IPS DF 6.9 (cell line): Measurements from ENCODE around the gene FNDC8.
"Not testable (repeated sequence)": the region's sequence is repeated elsewhere in the genome, so short reads cannot be mapped to it uniquely, and the experiment has no call there.

Experiments
- DNase-seq: peaks from one replicate; pipeline ENCODE4 v3.0.0-alpha.2; 2013; ENCODE audit warnings: low read depth, low spot score
- H3K27ac ChIP-seq: one replicate; pipeline ENCODE4 v1.5.1; 2013; ENCODE audit warnings: low read length, control low read depth
- H3K27me3 ChIP-seq: 2 replicates; pipeline ENCODE4 v1.6.1; 2013; ENCODE audit warnings: mild to moderate bottlenecking, low read length; ENCODE audit not compliant: control insufficient read depth, insufficient read depth
- H3K36me3 ChIP-seq: 2 replicates; pipeline ENCODE4 v1.6.1; 2013; ENCODE audit warnings: low read length; ENCODE audit not compliant: control insufficient read depth, insufficient read depth
- H3K4me1 ChIP-seq: 2 replicates; pipeline ENCODE4 v1.6.1; 2013; ENCODE audit warnings: low read length; ENCODE audit not compliant: control insufficient read depth, insufficient read depth
- H3K4me3 ChIP-seq: 2 replicates; pipeline ENCODE4 v1.5.1; 2013; ENCODE audit warnings: mild to moderate bottlenecking, low read length
- H3K9me3 ChIP-seq: 2 replicates; pipeline ENCODE4 v1.6.1; 2013; ENCODE audit warnings: low read length, inconsistent platforms; ENCODE audit not compliant: control insufficient read depth, insufficient read depth
- WGBS: extraction: QIAGEN DNeasy Blood & Tissue Kit; methylation state at CpG from one replicate; pipeline ENCODE4 v1.1.7; 2013; ENCODE audit warnings: mixed read lengths, missing lambda C conversion rate; ENCODE audit not compliant: insufficient read length, insufficient coverage; 5-methylcytosine and 5-hydroxymethylcytosine counted together

Gene FNDC8

DNA sequence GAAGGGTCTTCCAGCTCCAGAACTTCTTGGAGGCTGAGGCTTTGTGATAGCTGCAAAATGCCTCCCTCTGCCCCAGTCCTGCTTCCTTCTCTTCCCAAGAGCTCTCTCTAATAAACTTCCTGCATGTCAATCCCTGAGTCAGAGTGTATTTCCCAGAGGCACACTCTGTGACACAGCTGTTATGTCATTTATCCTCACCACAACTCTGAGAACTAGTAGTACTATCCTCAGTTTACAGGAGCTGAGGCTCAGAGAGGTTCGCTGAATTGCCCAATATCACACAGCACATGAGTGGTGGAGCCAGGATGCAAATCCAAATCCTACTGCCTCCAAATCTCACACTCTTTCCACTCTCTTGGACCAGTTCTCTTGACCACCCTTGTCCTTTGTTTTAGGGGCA lies 46.3 kb downstream of the FNDC8 start:
- Histone ChIP-seq H3K9me3 (no peaks in the 10 kb centered on the region), H3K4me3 (no peak overlapping the region), H3K27me3 (no peaks in the 10 kb centered on the region), H3K36me3 (no peaks in the 10 kb centered on the region), H3K4me1 (no peaks in the 10 kb centered on the region), H3K27ac (no peak overlapping the region)
- no peak for DNase-seq
- no CpG with 5 or more reads among the region's 1 CpG for WGBS

DNA sequence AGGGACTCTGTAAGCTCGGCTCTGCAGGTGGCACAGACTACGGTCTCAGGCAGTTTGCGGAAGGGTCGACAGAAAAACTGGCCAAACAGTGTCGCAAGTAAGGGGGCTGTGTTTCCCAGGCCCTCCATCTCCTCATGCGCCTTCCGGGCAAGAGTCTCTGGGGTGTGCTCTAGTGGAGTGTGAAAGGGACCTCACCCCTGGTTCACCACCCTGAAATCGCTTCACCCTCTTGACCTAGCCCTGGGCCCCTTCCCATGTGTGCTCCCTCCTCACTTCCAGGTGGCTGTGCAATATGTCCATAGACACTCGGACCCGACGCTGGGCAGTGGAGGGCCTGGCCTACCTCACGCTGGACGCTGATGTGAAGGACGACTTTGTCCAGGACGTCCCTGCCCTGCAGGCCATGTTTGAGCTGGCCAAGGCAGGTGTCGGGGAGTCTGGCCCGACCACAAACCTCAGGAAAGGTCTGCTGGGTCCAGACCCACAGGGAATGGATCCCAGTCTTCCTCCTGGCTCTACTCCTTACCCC lies 48.5 kb downstream of the FNDC8 start:
- Histone ChIP-seq H3K27ac (no peak overlapping the region), H3K9me3 (no peaks in the 10 kb centered on the region), H3K4me3 (no peak overlapping the region), H3K27me3 (no peaks in the 10 kb centered on the region), H3K36me3 (no peaks in the 10 kb centered on the region), H3K4me1 (no peaks in the 10 kb centered on the region)
- WGBS, result no CpG with 5 or more reads among the region's 17 CpGs
- DNase-seq, result no peak

DNA sequence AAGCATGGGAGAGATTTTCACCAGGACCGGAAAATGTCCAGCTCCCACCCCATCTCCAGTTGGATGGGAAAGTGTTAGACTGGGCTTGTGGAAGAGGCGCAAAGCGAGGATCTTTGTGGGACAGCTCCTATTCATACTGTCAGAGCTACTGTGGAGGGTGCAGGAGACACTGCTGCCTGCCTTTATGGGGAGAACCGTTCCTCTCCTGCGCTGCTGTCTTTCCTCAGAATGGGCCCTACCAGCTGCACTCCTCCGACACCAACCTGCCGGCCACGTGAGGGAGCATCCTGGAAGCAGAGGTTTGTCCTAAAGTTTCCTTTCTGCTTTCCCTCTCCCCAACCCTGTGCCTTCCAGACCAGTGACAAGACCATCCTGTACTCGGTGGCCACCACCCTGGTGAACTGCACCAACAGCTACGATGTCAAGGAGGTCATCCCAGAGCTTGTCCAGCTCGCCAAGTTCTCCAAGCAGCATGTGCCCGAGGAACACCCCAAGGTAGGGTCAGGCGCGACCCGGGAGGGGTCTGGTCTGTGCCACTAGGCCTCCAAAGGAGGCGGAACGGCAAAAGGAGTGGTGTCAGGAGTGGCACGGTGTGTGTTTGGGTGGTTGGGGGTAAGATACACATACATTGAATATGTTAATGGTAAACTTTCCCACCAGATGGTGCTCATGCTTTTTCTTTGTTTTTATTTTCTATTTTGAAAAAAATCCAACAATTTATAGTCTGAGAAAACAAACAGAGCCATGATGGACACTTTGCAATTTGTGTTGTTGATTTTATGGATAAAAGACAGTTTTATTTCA lies 49.8 kb downstream of the FNDC8 start:
- H3K27ac ChIP-seq, result no peak overlapping the region
- no peaks in the 10 kb centered on the region for H3K36me3 ChIP-seq
- no peaks in the 10 kb centered on the region for H3K9me3 ChIP-seq
- no peak overlapping the region for H3K4me3 ChIP-seq
- H3K4me1 ChIP-seq, result no peaks in the 10 kb centered on the region
- WGBS, result no CpG with 5 or more reads among the region's 18 CpGs
- no peaks in the 10 kb centered on the region for H3K27me3 ChIP-seq
- DNase-seq, result no peak

- Histone ChIP-seq H3K4me1 (no peaks in the 10 kb centered on the region), H3K4me3 (no peak overlapping the region), H3K27ac (no peak overlapping the region), H3K36me3 (no peaks in the 10 kb centered on the region), H3K9me3 (no peaks in the 10 kb centered on the region), H3K27me3 (no peaks in the 10 kb centered on the region)
- DNase-seq, result no peak
- WGBS, result no CpG with 5 or more reads among the region's 2 CpGs
Observed at GRCh38 chr17:35171834-35172233, 50.4 kb downstream of the FNDC8 start.

GRCh38 chr17:35172321-35172720 lies 50.9 kb downstream of the FNDC8 start:
- no CpG with 5 or more reads among the region's 3 CpGs for WGBS
- not testable (repeated sequence) for H3K27me3 ChIP-seq, H3K9me3 ChIP-seq, H3K36me3 ChIP-seq, H3K27ac ChIP-seq, H3K4me3 ChIP-seq, H3K4me1 ChIP-seq, DNase-seq

- no peak for DNase-seq
- H3K4me3 ChIP-seq, result no peak overlapping the region
- H3K4me1 ChIP-seq, result no peaks in the 10 kb centered on the region
- no peaks in the 10 kb centered on the region for H3K36me3 ChIP-seq
- WGBS, result 100% methylated on average over 1 of the region's 2 CpGs
- H3K9me3 ChIP-seq, result no peaks in the 10 kb centered on the region
- no peak overlapping the region for H3K27ac ChIP-seq
- no peaks in the 10 kb centered on the region for H3K27me3 ChIP-seq
Observed at GRCh38 chr17:35174835-35175334, 53.5 kb downstream of the FNDC8 start.

DNA sequence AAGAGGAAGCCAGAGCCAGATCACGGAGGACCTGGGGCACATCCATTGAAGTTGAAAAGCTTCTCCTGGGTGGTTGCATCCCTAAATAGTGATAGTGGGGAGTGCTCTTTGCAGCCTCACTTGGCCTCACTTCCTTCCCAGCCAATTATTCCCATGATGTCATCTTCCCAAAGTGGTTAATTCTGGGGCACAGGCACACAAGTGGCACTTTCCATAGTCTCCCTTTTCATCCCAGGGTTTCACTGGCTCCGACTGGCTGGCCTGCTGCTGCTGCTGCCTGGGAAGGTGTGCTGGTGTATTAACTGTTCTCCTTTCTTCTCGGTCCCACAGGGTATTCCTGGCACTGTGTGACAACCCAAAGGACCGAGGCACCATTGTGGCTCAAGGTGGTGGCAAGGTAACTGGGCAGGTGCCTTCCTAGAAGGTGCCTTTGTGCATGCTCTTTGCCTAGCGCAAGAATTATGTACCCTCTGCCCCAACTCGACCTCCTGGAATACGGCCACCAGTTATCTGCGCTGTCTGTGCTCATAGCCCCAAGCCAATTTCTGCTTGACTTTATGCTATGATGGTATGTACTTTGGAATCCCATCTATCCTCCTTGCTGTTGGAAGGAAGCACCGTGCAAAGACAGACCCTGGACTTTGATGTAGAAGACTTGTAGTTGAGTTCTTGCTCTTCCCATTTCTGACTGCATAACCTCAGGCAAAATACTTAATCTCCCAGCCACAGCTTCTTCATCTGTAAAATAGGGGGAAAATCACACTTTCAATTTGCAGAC lies 54.4 kb downstream of the FNDC8 start:
- Histone ChIP-seq H3K4me1 (no peaks in the 10 kb centered on the region), H3K4me3 (no peak overlapping the region), H3K27ac (no peak overlapping the region), H3K9me3 (no peaks in the 10 kb centered on the region), H3K36me3 (no peaks in the 10 kb centered on the region), H3K27me3 (no peaks in the 10 kb centered on the region)
- no CpG with 5 or more reads among the region's 9 CpGs for WGBS
- no peak for DNase-seq

GRCh38 chr17:35176897-35177296 lies 55.5 kb downstream of the FNDC8 start:
- Histone ChIP-seq H3K36me3 (no peaks in the 10 kb centered on the region), H3K4me3 (no peak overlapping the region), H3K9me3 (no peaks in the 10 kb centered on the region), H3K27ac (no peak overlapping the region), H3K4me1 (no peaks in the 10 kb centered on the region), H3K27me3 (no peaks in the 10 kb centered on the region)
- no peak for DNase-seq
- no CpG with 5 or more reads among the region's 8 CpGs for WGBS

DNA sequence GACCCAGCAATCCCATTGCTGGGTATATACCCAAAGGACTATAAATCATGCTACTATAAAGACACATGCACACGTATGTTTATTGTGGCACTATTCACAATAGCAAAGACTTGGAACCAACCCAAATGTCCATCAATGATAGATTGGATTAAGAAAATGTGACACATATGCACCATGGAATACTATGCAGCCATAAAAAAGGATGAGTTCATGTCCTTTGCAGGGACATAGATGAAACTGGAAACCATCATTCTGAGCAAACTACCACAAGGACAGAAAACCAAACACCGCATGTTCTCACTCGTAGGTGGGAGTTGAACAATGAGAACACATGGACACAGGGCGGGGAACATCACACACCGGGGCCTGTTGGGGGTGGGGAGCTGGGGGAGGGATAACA lies 58.0 kb downstream of the FNDC8 start:
- H3K4me1 ChIP-seq, H3K27me3 ChIP-seq, H3K36me3 ChIP-seq, DNase-seq, H3K4me3 ChIP-seq, H3K27ac ChIP-seq, H3K9me3 ChIP-seq: not testable (repeated sequence)
- no CpG with 5 or more reads among the region's 5 CpGs for WGBS
